22Rv1 (cell line): Measurements from ENCODE around the gene ACAD10.

ENCODE experiments used
- ZFX ChIP-seq: fragments of 450-650 bp; IDR thresholded peaks from 2 replicates; pipeline ENCODE4 v1.6.1; 2017; ENCODE audit warnings: antibody characterized with exemption, borderline replicate concordance
- TF ChIP-seq, protein P1 (sequence below): fragments of 450-650 bp; IDR thresholded peaks from 2 replicates; pipeline ENCODE4 v1.5.1; 2017; ENCODE audit warnings: mild to moderate bottlenecking

DNA sequence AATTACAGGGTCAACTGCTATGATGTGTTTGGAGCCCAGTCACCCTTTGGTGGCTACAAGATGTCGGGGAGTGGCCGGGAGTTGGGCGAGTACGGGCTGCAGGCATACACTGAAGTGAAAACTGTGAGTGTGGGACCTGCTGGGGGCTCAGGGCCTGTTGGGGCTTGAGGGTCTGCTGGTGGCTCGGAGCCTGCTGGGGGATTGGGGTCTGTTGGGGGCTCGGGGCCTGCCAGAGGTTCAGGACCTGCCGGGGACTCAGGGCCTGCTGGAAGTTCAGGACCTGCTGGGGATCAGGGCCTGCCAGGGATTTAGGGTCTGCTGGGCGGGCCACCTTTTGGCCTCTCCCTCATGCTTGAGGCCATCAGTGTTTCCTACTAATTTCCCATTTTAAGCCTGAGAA lies 118.0 kb downstream of the ACAD10 start:
- TF ChIP-seq, protein P1, sequence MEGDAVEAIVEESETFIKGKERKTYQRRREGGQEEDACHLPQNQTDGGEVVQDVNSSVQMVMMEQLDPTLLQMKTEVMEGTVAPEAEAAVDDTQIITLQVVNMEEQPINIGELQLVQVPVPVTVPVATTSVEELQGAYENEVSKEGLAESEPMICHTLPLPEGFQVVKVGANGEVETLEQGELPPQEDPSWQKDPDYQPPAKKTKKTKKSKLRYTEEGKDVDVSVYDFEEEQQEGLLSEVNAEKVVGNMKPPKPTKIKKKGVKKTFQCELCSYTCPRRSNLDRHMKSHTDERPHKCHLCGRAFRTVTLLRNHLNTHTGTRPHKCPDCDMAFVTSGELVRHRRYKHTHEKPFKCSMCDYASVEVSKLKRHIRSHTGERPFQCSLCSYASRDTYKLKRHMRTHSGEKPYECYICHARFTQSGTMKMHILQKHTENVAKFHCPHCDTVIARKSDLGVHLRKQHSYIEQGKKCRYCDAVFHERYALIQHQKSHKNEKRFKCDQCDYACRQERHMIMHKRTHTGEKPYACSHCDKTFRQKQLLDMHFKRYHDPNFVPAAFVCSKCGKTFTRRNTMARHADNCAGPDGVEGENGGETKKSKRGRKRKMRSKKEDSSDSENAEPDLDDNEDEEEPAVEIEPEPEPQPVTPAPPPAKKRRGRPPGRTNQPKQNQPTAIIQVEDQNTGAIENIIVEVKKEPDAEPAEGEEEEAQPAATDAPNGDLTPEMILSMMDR, result no peak
- no peak for TF ChIP-seq ZFX
